ENCODE measurements around the gene INSC.

DNA sequence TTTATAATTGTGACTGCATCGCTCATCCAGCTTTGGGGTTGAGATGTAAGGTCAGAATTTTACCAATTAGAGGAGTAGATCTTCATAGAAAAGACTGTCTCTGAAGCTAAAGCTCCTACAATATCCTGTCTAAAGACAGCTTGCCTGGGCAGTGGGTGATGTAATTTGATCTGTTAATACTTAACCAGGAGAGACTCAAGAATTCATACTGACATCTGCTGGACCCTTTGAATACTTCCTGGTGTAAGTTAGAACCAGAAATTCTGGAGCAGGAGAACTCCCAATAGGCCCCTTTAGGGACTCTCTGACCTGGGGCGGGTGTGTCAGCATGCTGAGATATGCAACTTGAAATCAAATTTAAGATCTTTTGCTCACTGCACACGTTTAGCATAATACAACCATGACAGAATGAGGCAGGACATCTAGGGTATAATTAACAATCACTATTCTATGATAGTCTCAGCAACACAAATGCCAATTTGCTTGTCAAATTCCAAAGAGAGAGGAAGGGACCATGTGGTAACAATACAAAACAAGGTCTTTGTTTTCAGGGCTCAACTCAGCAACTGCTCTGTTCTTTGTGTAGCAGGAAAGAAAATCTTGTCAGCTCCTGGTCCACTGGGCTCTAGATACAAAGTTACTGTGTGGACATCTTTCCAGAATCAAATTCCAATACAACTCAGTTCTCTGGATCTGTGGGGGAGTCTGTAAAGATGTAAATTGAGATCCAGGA, 143.9 kb downstream of the INSC start:
- TF ChIP-seq, protein P1, sequence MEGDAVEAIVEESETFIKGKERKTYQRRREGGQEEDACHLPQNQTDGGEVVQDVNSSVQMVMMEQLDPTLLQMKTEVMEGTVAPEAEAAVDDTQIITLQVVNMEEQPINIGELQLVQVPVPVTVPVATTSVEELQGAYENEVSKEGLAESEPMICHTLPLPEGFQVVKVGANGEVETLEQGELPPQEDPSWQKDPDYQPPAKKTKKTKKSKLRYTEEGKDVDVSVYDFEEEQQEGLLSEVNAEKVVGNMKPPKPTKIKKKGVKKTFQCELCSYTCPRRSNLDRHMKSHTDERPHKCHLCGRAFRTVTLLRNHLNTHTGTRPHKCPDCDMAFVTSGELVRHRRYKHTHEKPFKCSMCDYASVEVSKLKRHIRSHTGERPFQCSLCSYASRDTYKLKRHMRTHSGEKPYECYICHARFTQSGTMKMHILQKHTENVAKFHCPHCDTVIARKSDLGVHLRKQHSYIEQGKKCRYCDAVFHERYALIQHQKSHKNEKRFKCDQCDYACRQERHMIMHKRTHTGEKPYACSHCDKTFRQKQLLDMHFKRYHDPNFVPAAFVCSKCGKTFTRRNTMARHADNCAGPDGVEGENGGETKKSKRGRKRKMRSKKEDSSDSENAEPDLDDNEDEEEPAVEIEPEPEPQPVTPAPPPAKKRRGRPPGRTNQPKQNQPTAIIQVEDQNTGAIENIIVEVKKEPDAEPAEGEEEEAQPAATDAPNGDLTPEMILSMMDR (conservative IDR thresholded peaks at IDR 0.05; ENCODE audit: low read depth, low read length) = peak; percentile 19; the same call in 1 of the 2 replicates
- TF ChIP-seq EZH2 (IDR thresholded peaks at IDR 0.05; ENCODE audit: low read length, unreplicated experiment) = no peak
